GM12878 (cell line): ENCODE measurements around the gene KCNMB4. TPM values are rescaled to one million over a fixed set of nuclear protein-coding genes. Genes with fewer than 3 reads are reported as not detected.

Experiments
- ATAC-seq: fragments of 200-7000 bp; cut with Tn5 transposase; 3 replicates; pipeline ENCODE4 v1.9.1; 2020; ENCODE audit warnings: mild to moderate bottlenecking, moderate library complexity
- BruUV-seq: library from RNA; stranded (reverse); fragments of 400-500 nt; replicated peaks from 2 replicates; lab custom pipeline; 2021; lab: Mats Ljungman, UMichigan
- CTCF ChIA-PET: fragments of 300-600 bp; sonication (Branson Sonifier 250); formaldehyde crosslinking; extraction: SDS; loops from one replicate; lab custom pipeline; 2021; ENCODE audit warnings: inconsistent platforms; lab: Yijun Ruan, JAX
- POLR2A ChIA-PET: fragments of 350-600 bp; formaldehyde crosslinking; extraction: SDS; loops from one replicate; lab custom pipeline; 2021; ENCODE audit warnings: inconsistent platforms; lab: Charles Lee
- RAD21 ChIA-PET: fragments of 300-600 bp; sonication (Branson Sonifier 250); formaldehyde crosslinking; loops from one replicate; lab custom pipeline; 2023; ENCODE audit warnings: antibody characterized with exemption; ENCODE audit not compliant: unreplicated experiment; lab: Charles Lee
- SMC1A ChIA-PET: fragments of 300-600 bp; sonication (Branson Sonifier 250); formaldehyde crosslinking; loops from one replicate; lab custom pipeline; 2023; ENCODE audit not compliant: unreplicated experiment, uncharacterized antibody; lab: Charles Lee
- DNase-seq: peaks from one replicate; pipeline ENCODE4 v3.0.0-alpha.2; 2011; ENCODE audit warnings: low read depth, low spot score
- FAIRE-seq: peaks from 3 replicates; lab custom pipeline; 2011; peaks lifted over from hg19 to GRCh38; lab: Jason Lieb, UNC
- H2AFZ ChIP-seq: 2 replicates; pipeline ENCODE4 v1.6.0; 2011; ENCODE audit warnings: low read depth, low read length, control low read depth; ENCODE audit not compliant: control insufficient read depth
- H3K27ac ChIP-seq: 2 replicates; pipeline ENCODE4 v1.5.1; 2011; ENCODE audit warnings: control low read depth; ENCODE audit not compliant: control insufficient read depth, insufficient read depth
- H3K27me3 ChIP-seq, 2 experiments: replicated peaks in 1 of 2; 2 replicates each; pipeline versions ENCODE4 v1.6.0 to v1.6.1; 2011; ENCODE audit warnings: low read length in 1 of 2; ENCODE audit not compliant: control insufficient read depth in 2 of 2, insufficient read depth in 2 of 2
- H3K36me3 ChIP-seq, 2 experiments: 2 replicates each; pipeline ENCODE4 v1.5.1; 2011; ENCODE audit warnings: low read length in 1 of 2; ENCODE audit not compliant: control insufficient read depth in 2 of 2, insufficient read depth in 2 of 2
- H3K4me1 ChIP-seq: 2 replicates; pipeline ENCODE4 v1.6.1; 2011; ENCODE audit warnings: mild to moderate bottlenecking, low read length, moderate library complexity, mixed read lengths; ENCODE audit not compliant: control insufficient read depth, insufficient read depth
- H3K4me2 ChIP-seq: 2 replicates; pipeline ENCODE4 v1.6.0; 2011; ENCODE audit warnings: control low read depth; ENCODE audit not compliant: control insufficient read depth, insufficient read depth
- H3K4me3 ChIP-seq: fragments of 200-600 bp; sonication (generic); 2 replicates; pipeline ENCODE4 v1.5.1; 2016
- H3K79me2 ChIP-seq: 2 replicates; pipeline ENCODE4 v1.6.0; 2011; ENCODE audit warnings: low read length; ENCODE audit not compliant: control insufficient read depth, insufficient read depth
- H3K9ac ChIP-seq: 2 replicates; pipeline ENCODE4 v1.8.0; 2011; ENCODE audit warnings: low read length, control low read depth, mixed read lengths; ENCODE audit not compliant: control insufficient read depth, insufficient read depth
- H3K9me3 ChIP-seq: replicated peaks from 3 replicates; pipeline ENCODE4 v1.5.1; 2011; ENCODE audit warnings: mild to moderate bottlenecking, low read length; ENCODE audit not compliant: control insufficient read depth, insufficient read depth
- H4K20me1 ChIP-seq: 2 replicates; pipeline ENCODE4 v1.6.0; 2011; ENCODE audit not compliant: control insufficient read depth, insufficient read depth
- BHLHE40 ChIP-seq, 2 experiments: fragments of 450-650 bp in 1 of 2; IDR thresholded peaks; 2 replicates each; pipeline ENCODE4 v1.6.1; 2011 to 2017; ENCODE audit warnings: low read depth in 2 of 2, borderline replicate concordance in 1 of 2, improper control_type of control experiment in 1 of 2, low read length in 1 of 2, mild to moderate bottlenecking in 1 of 2
- CEBPB ChIP-seq, 2 experiments: fragments of 150-350 bp in 1 of 2; IDR thresholded peaks; 2 replicates each; pipeline ENCODE4 v1.6.1; 2012 to 2014; ENCODE audit warnings: low read depth in 2 of 2, low read length in 2 of 2, borderline replicate concordance in 1 of 2, inconsistent platforms in 1 of 2
- CHD1 ChIP-seq: IDR thresholded peaks from 2 replicates; pipeline ENCODE4 v1.6.1; 2012; ENCODE audit warnings: low read depth, low read length, improper control_type of control experiment
- CREB1 ChIP-seq: IDR thresholded peaks from 2 replicates; pipeline ENCODE4 v1.6.1; 2012; ENCODE audit warnings: low read depth, mild to moderate bottlenecking, inconsistent platforms
- CTCF ChIP-seq, 3 experiments: IDR thresholded peaks in 2 of 3; conservative IDR thresholded peaks in 1 of 3; 2 replicates each; pipeline ENCODE4 v1.5.1; 2011; ENCODE audit warnings: low read depth in 3 of 3, low read length in 3 of 3, mild to moderate bottlenecking in 3 of 3, control low read depth in 2 of 3, moderate library complexity in 2 of 3, inconsistent platforms in 1 of 3, mixed read lengths in 1 of 3; ENCODE audit not compliant: control insufficient read depth in 2 of 3, insufficient read depth in 1 of 3; ENCODE audit errors: extremely low read depth in 1 of 3
- CUX1 ChIP-seq: IDR thresholded peaks from 2 replicates; pipeline ENCODE4 v1.6.1; 2012; ENCODE audit warnings: improper control_type of control experiment, low read depth, low read length; ENCODE audit not compliant: insufficient replicate concordance
- NFIC ChIP-seq: IDR thresholded peaks from 2 replicates; pipeline ENCODE4 v1.6.1; 2012; ENCODE audit warnings: low read depth, mild to moderate bottlenecking, inconsistent platforms, low read length, moderate library complexity
- NFYA ChIP-seq: IDR thresholded peaks from 2 replicates; pipeline ENCODE4 v1.6.1; 2011; ENCODE audit warnings: low read depth, mild to moderate bottlenecking, low read length, improper control_type of control experiment, borderline replicate concordance
- NR2C1 ChIP-seq: fragments of 450-650 bp; IDR thresholded peaks from 2 replicates; pipeline ENCODE4 v1.6.1; 2017; ENCODE audit warnings: antibody characterized with exemption, mild to moderate bottlenecking, moderate library complexity
- POLR2A ChIP-seq: IDR thresholded peaks from 2 replicates; pipeline ENCODE4 v1.6.1; 2011; ENCODE audit warnings: low read depth, mild to moderate bottlenecking, low read length
- POU2F2 ChIP-seq: IDR thresholded peaks from 3 replicates; pipeline ENCODE4 v1.6.1; 2011; ENCODE audit warnings: low read depth, mild to moderate bottlenecking, low read length, borderline replicate concordance
- SREBF1 ChIP-seq: IDR thresholded peaks from 2 replicates; pipeline ENCODE4 v1.6.1; 2012; ENCODE audit warnings: mild to moderate bottlenecking, low read length
- SRF ChIP-seq, 2 experiments: IDR thresholded peaks; 2 replicates each; pipeline ENCODE4 v1.6.1; 2011; ENCODE audit warnings: low read depth in 2 of 2, low read length in 2 of 2, mild to moderate bottlenecking in 1 of 2, moderate library complexity in 1 of 2
- TAF1 ChIP-seq: IDR thresholded peaks from 2 replicates; pipeline ENCODE4 v1.6.1; 2011; ENCODE audit warnings: mild to moderate bottlenecking, low read depth, low read length, borderline replicate concordance
- YY1 ChIP-seq: IDR thresholded peaks from 2 replicates; pipeline ENCODE4 v1.6.1; 2011; ENCODE audit warnings: low read depth, mild to moderate bottlenecking, low read length
- ZNF24 ChIP-seq: fragments of 450-650 bp; IDR thresholded peaks from 2 replicates; pipeline ENCODE4 v1.6.1; 2017; ENCODE audit warnings: antibody characterized with exemption, mild to moderate bottlenecking
- WGBS: methylation state at CpG from one replicate; pipeline ENCODE4 v1.1.6; 2016; ENCODE audit warnings: low lambda C conversion rate; ENCODE audit not compliant: insufficient replicate concordance, insufficient coverage; ENCODE audit errors: missing lambda C conversion rate; 5-methylcytosine and 5-hydroxymethylcytosine counted together
- in situ Hi-C: fragments of 300-500 bp; cut with MboI; formaldehyde crosslinking; loops from 9 replicates; pipeline ENCODE4 v1.14.3; 2018; ENCODE audit warnings: mixed read lengths
- intact Hi-C: fragments of 100-400 bp; cut with micrococcal nuclease; formaldehyde crosslinking; loops from one replicate; pipeline ENCODE4 v1.14.2; 2022; ENCODE audit not compliant: unreplicated experiment
- polyA plus RNA-seq, 11 experiments: library from polyadenylated mRNA; depleted of rRNA in 4 of 11; unstranded in 6 of 11; stranded (reverse) in 5 of 11; fragments of >200 nt; fragmentation: Nextera tagmentation in 4 of 11; fragmentation: Illumina TruSeq in 1 of 11; extraction: Ambion mirVana in 4 of 11; extraction: Trizol in 1 of 11; gene quantifications; 1 replicate in 1 of 11; 2 replicates in 10 of 11; pipeline versions ENCODE4 v1.2.1 to v1.2.3, GENCODE V29; 2011 to 2016; ENCODE audit warnings: inconsistent platforms in 2 of 11, missing spikeins in 2 of 11, low read depth in 1 of 11
- total RNA-seq, 4 experiments: library from RNA; depleted of rRNA in 3 of 4; stranded (reverse); fragments of >200 nt in 3 of 4; fragmentation: Illumina TruSeq in 1 of 4; extraction: Trizol in 1 of 4; gene quantifications; 2 replicates each; pipeline versions ENCODE4 v1.2.1 to v1.2.3, GENCODE V29; 2013 to 2021

The KCNMB4 gene
- total and polyA plus RNA-seq, 10 of the 15 experiments (the other 5 are each of a cell fraction or from before 2014, with no cell fraction given), result 0.06 to 0.37 (median 0.16) TPM; not detected in 2

DNA sequence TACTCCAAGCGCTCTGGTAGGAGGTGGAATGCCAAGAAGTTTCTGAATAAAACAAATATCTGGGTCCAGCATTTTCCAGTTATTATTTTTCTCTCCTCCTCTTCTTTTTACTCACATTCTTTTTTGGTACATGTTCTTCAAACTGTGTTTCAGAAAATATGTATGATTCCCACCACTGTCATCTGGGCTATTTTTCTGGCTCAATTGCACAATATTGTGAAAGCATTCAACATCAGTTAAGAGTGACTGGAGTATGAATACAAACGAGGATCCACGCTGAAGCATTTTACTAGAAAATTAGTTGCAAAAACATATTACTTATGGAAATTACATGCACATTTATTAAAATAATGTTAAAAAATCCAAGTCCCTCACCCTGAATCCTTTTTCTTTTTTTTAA, 61.5 kb downstream of the KCNMB4 start (continued):
- TF ChIP-seq CUX1, result no peak
- TF ChIP-seq CHD1, result no peak
- no peak for TF ChIP-seq YY1
- no peak for TF ChIP-seq NR2C1
- no peak for TF ChIP-seq POU2F2
- no peak for TF ChIP-seq ZNF24

DNA sequence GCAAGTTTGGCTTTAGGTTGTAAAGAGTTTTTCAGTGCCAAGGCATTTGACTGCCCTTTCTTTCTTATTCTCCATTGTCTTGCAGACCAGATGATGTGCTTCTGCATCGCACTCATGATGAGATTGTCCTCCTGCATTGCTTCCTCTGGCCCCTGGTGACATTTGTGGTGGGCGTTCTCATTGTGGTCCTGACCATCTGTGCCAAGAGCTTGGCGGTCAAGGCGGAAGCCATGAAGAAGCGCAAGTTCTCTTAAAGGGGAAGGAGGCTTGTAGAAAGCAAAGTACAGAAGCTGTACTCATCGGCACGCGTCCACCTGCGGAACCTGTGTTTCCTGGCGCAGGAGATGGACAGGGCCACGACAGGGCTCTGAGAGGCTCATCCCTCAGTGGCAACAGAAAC, 64.3 kb downstream of the KCNMB4 start:
- Histone ChIP-seq H3K4me1 (no peaks in the 10 kb centered on the region), H3K4me3 (no peak overlapping the region), H3K27ac (no peak overlapping the region), H3K27me3 (no peaks in the 10 kb centered on the region), H4K20me1 (no peaks in the 10 kb centered on the region), H3K36me3 (no peaks in the 10 kb centered on the region), H3K4me2 (no peak overlapping the region), H3K9me3 (no peaks in the 10 kb centered on the region; the same call in 2 of the 3 replicates), H3K9ac (no peak overlapping the region), H2AFZ (no peak overlapping the region), H3K79me2 (no peaks in the 10 kb centered on the region)
- intact Hi-C loops, result no loop called here
- SMC1A ChIA-PET, result interaction anchor here (1.3 kb wide), 1 partner anchor 10 kb away, joined by 3 read pairs; no protein-coding TSS in a partner anchor
- WGBS, result 65% methylated on average over 11 of the region's 11 CpGs
- ATAC-seq (no peak), FAIRE-seq (no peak), DNase-seq (no peak)
- in situ Hi-C loops, result no loop called here
- POLR2A ChIA-PET, result no interaction called here
- CTCF ChIA-PET, result interaction anchor here (0.6 to 0.8 kb wide), 3 partner anchors 44 to 530 kb away, joined by 3 read pairs; no protein-coding TSS in a partner anchor
- TF ChIP-seq CTCF (IDR thresholded peaks at IDR 0.05 in 2 of 3, conservative IDR thresholded peaks at IDR 0.05 in 1 of 3; ENCODE audit: control insufficient read depth in 2 of 3, extremely low read depth in 1 of 3, insufficient read depth in 1 of 3, low read depth in 3 of 3, low read length in 3 of 3), result no peak
- no peak for TF ChIP-seq SREBF1
- no peak for TF ChIP-seq POLR2A
- TF ChIP-seq TAF1, result no peak
- TF ChIP-seq CEBPB (IDR thresholded peaks at IDR 0.05; ENCODE audit: borderline replicate concordance in 1 of 2, low read depth in 2 of 2, low read length in 2 of 2), result no peak
- no peak for TF ChIP-seq SRF (IDR thresholded peaks at IDR 0.05; ENCODE audit: low read depth in 2 of 2, low read length in 2 of 2)
- TF ChIP-seq NFYA, result no peak
- TF ChIP-seq NFIC, result no peak
- TF ChIP-seq BHLHE40 (IDR thresholded peaks at IDR 0.05; ENCODE audit: borderline replicate concordance in 1 of 2, low read depth in 2 of 2, low read length in 1 of 2), result no peak
- TF ChIP-seq CREB1, result no peak
- RAD21 ChIA-PET, result no interaction called here
- no TSS peak for BruUV-seq
